GM23338 (cell line): Measurements from ENCODE around the gene MAP2K3. TPM values are rescaled to one million over a fixed set of nuclear protein-coding genes. Genes with fewer than 3 reads are reported as not detected.
"Not testable (repeated sequence)": the region's sequence is repeated elsewhere in the genome, so short reads cannot be mapped to it uniquely, and the experiment has no call there.

ENCODE experiments used
- ATAC-seq: fragments of 200-7000 bp; cut with Tn5 transposase; 3 replicates; pipeline ENCODE4 v1.9.1; 2020
- DNase-seq: peaks from one replicate; pipeline ENCODE4 v3.0.0-alpha.2; 2015; ENCODE audit warnings: low spot score
- H2AFZ ChIP-seq: fragments of 200-600 bp; sonication (generic); 2 replicates; pipeline ENCODE4 v1.8.0; 2016; ENCODE audit warnings: antibody characterized with exemption, mild to moderate bottlenecking, moderate library complexity
- H3F3A ChIP-seq: fragments of 200-600 bp; sonication (generic); replicated peaks from 2 replicates; pipeline ENCODE4 v1.8.0; 2017; ENCODE audit warnings: antibody characterized with exemption, mixed run types, low read depth
- H3K27ac ChIP-seq: fragments of 200-600 bp; sonication (generic); 2 replicates; pipeline ENCODE4 v1.6.1; 2016; ENCODE audit warnings: low read depth
- H3K27me3 ChIP-seq: fragments of 200-600 bp; sonication (generic); 2 replicates; pipeline ENCODE4 v1.8.0; 2016; ENCODE audit warnings: mild to moderate bottlenecking, mixed run types, moderate library complexity; ENCODE audit not compliant: insufficient read depth
- H3K36me3 ChIP-seq: fragments of 200-600 bp; sonication (generic); 2 replicates; pipeline ENCODE4 v1.8.0; 2016; ENCODE audit warnings: mild to moderate bottlenecking; ENCODE audit not compliant: insufficient read depth
- H3K4me1 ChIP-seq: fragments of 200-600 bp; sonication (generic); 2 replicates; pipeline ENCODE4 v1.8.0; 2016; ENCODE audit warnings: mild to moderate bottlenecking, moderate library complexity; ENCODE audit not compliant: insufficient read depth
- H3K4me2 ChIP-seq: fragments of 200-600 bp; sonication (generic); 2 replicates; pipeline ENCODE4 v1.7.1; 2017; ENCODE audit warnings: mixed run types
- H3K4me3 ChIP-seq: fragments of 200-600 bp; sonication (generic); 2 replicates; pipeline ENCODE4 v1.6.1; 2016; ENCODE audit warnings: mixed run types
- H3K79me2 ChIP-seq: fragments of 200-600 bp; sonication (generic); replicated peaks from 2 replicates; pipeline ENCODE4 v1.8.0; 2017; ENCODE audit warnings: mild to moderate bottlenecking; ENCODE audit not compliant: insufficient read depth
- H3K9me2 ChIP-seq: fragments of 200-600 bp; sonication (generic); 2 replicates; pipeline ENCODE4 v1.8.0; 2017; ENCODE audit not compliant: insufficient read depth
- H4K20me1 ChIP-seq: fragments of 200-600 bp; sonication (generic); replicated peaks from 2 replicates; pipeline ENCODE4 v1.8.0; 2017; ENCODE audit warnings: mild to moderate bottlenecking; ENCODE audit not compliant: insufficient read depth
- H3K27ac Mint-ChIP-seq: 2 replicates; pipeline ENCODE4 v1.8.0; 2020; ENCODE audit warnings: inconsistent platforms, mild to moderate bottlenecking, moderate library complexity, mixed read lengths
- H3K27me3 Mint-ChIP-seq: 3 replicates; pipeline ENCODE4 v1.8.0; 2022; ENCODE audit warnings: low read depth, mild to moderate bottlenecking, moderate library complexity, mixed read lengths, inconsistent platforms; ENCODE audit not compliant: insufficient read depth, poor library complexity
- H3K36me3 Mint-ChIP-seq: 3 replicates; pipeline ENCODE4 v1.8.0; 2021; ENCODE audit warnings: low read depth, mild to moderate bottlenecking, inconsistent platforms, moderate library complexity, mixed read lengths
- H3K4me1 Mint-ChIP-seq: 3 replicates; pipeline ENCODE4 v1.8.0; 2020; ENCODE audit warnings: mild to moderate bottlenecking, inconsistent platforms, mixed read lengths
- H3K4me3 Mint-ChIP-seq: 3 replicates; pipeline ENCODE4 v1.8.0; 2021; ENCODE audit warnings: moderate library complexity, mild to moderate bottlenecking, inconsistent platforms, mixed read lengths
- H3K9me3 Mint-ChIP-seq: 3 replicates; pipeline ENCODE4 v1.8.0; 2020; ENCODE audit warnings: moderate library complexity, mild to moderate bottlenecking, inconsistent platforms, mixed read lengths
- polyA plus RNA-seq: library from polyadenylated mRNA; unstranded; fragments of >200 nt; fragmentation: Nextera tagmentation; extraction: Ambion mirVana; gene quantifications from 2 replicates; pipeline ENCODE4 v1.2.1, GENCODE V29; 2016
- total RNA-seq: library from RNA; depleted of rRNA; stranded (reverse); fragments of >200 nt; shearing (Covaris generic); gene quantifications from 2 replicates; pipeline ENCODE4 v1.2.3, GENCODE V29; 2014

MAP2K3 gene
- total and polyA plus RNA-seq, 2 experiments from 2014 or later: 28.5 to 31.7 TPM

GRCh38 chr17:21346651-21347250 lies 62.2 kb downstream of the MAP2K3 start:
- not testable (repeated sequence) for DNase-seq, H2AFZ ChIP-seq, H4K20me1 ChIP-seq, H3K4me3 ChIP-seq, H3K27ac Mint-ChIP-seq, H3K4me1 ChIP-seq, ATAC-seq, H3K36me3 Mint-ChIP-seq, H3K9me3 Mint-ChIP-seq, H3K27me3 ChIP-seq, H3K4me3 Mint-ChIP-seq, H3K4me2 ChIP-seq, H3K27ac ChIP-seq, H3K27me3 Mint-ChIP-seq, H3K79me2 ChIP-seq, H3K9me2 ChIP-seq, H3K4me1 Mint-ChIP-seq, H3K36me3 ChIP-seq, H3F3A ChIP-seq

DNA sequence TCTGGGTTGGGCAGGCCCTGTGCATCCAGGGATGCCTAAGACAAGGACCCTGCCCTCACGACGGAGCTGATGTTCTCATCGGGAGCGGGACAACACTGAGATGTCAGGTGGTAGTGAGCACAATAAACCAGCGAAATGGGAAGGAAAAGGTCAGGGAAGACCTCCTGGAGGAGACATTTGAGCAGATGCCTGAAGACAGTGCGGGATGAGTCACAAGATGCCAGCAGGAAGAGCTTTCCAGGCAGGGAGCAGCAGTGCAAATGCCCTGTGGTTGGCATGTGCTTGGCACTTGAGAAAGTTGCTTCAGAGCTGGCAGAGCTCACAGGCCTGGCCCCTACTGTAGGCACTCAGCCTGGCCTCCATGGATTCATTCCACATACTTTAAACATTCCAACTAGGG lies 63.1 kb downstream of the MAP2K3 start:
- H3K27ac ChIP-seq, H3K9me2 ChIP-seq, H3K36me3 Mint-ChIP-seq, H3K4me3 ChIP-seq, H2AFZ ChIP-seq, ATAC-seq, H3F3A ChIP-seq, H3K27me3 Mint-ChIP-seq, DNase-seq, H3K4me1 Mint-ChIP-seq, H4K20me1 ChIP-seq, H3K36me3 ChIP-seq, H3K27me3 ChIP-seq, H3K27ac Mint-ChIP-seq, H3K4me1 ChIP-seq, H3K4me3 Mint-ChIP-seq, H3K79me2 ChIP-seq, H3K9me3 Mint-ChIP-seq, H3K4me2 ChIP-seq: not testable (repeated sequence)

GRCh38 chr17:21348081-21348925 lies 63.8 kb downstream of the MAP2K3 start:
- H3K4me3 ChIP-seq, ATAC-seq, H2AFZ ChIP-seq, H3K9me2 ChIP-seq, H3K27ac Mint-ChIP-seq, H3K4me1 Mint-ChIP-seq, H3K79me2 ChIP-seq, H3K36me3 ChIP-seq, DNase-seq, H3K27me3 ChIP-seq, H4K20me1 ChIP-seq, H3K27ac ChIP-seq, H3F3A ChIP-seq, H3K4me2 ChIP-seq, H3K4me3 Mint-ChIP-seq, H3K36me3 Mint-ChIP-seq, H3K9me3 Mint-ChIP-seq, H3K27me3 Mint-ChIP-seq, H3K4me1 ChIP-seq: not testable (repeated sequence)

DNA sequence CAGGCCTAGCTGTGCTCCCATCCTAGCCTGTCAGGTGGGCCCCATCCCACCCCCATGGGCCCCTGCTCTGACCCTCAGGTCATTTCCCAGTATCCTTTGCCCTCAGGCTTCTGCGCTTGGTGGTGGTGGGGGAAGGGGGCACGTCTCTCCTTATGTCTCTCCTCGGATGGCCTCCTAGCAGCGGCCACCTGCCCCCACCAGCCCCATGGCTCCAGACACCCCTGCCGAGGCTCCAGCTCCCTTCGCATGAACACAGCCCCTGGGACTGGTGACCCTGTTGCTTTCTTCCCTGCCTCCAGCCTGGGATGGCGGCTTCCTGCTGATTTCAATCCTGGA lies 64.4 kb downstream of the MAP2K3 start:
- not testable (repeated sequence) for H3F3A ChIP-seq, H3K36me3 ChIP-seq, H3K27ac ChIP-seq, H3K4me1 ChIP-seq, H3K9me2 ChIP-seq, H3K27ac Mint-ChIP-seq, ATAC-seq, H3K27me3 Mint-ChIP-seq, H2AFZ ChIP-seq, H3K79me2 ChIP-seq, H3K4me3 ChIP-seq, H3K27me3 ChIP-seq, H3K4me2 ChIP-seq, H3K36me3 Mint-ChIP-seq, H4K20me1 ChIP-seq, H3K4me1 Mint-ChIP-seq, H3K9me3 Mint-ChIP-seq, DNase-seq, H3K4me3 Mint-ChIP-seq

GRCh38 chr17:21349358-21350050 lies 65.0 kb downstream of the MAP2K3 start:
- H3K36me3 Mint-ChIP-seq, H3K4me3 ChIP-seq: not testable (repeated sequence)

DNA sequence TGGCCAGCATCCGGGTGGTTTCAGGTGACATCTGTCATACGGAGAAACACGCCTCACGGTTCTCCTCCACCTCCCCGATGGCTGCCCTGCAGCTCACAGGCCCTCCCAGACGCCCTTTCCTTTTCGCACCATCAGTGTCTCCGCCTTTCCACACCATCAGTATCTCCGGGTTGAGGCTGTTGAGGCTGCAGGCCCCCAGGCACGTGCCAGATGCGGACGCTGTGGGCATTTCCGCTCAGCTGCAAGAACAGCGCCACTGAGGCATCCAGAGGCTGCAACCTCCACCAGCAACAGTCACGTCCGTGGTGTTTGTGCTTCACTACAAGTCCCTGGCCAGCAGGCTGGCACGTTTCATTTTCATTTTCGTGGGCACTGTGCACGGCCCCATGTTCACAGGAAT lies 66.0 kb downstream of the MAP2K3 start:
- not testable (repeated sequence) for H4K20me1 ChIP-seq, H3K9me2 ChIP-seq, H3F3A ChIP-seq, H3K4me3 ChIP-seq, H3K4me3 Mint-ChIP-seq, ATAC-seq, H3K79me2 ChIP-seq, H3K4me2 ChIP-seq, H3K36me3 Mint-ChIP-seq, H3K9me3 Mint-ChIP-seq, H3K27ac ChIP-seq, H3K27ac Mint-ChIP-seq, H2AFZ ChIP-seq, H3K4me1 ChIP-seq, H3K36me3 ChIP-seq, H3K27me3 ChIP-seq, DNase-seq, H3K4me1 Mint-ChIP-seq
- H3K27me3 Mint-ChIP-seq: peaks cover 11% of the 10 kb centered on the region

More at GRCh38 chr17:21349358-21350050, 65.0 kb downstream of the MAP2K3 start:
- not testable (repeated sequence) for H3K4me1 ChIP-seq, H3K27me3 ChIP-seq, H3K9me3 Mint-ChIP-seq, H3K4me3 Mint-ChIP-seq, H4K20me1 ChIP-seq, ATAC-seq, H3K27ac Mint-ChIP-seq, H2AFZ ChIP-seq, H3K36me3 ChIP-seq, H3K4me2 ChIP-seq, H3F3A ChIP-seq, H3K4me1 Mint-ChIP-seq, H3K9me2 ChIP-seq, H3K79me2 ChIP-seq, DNase-seq, H3K27ac ChIP-seq, H3K27me3 Mint-ChIP-seq
